Body of pancreas (tissue), 4 donors: ENCODE data around the gene PRR5L. TPM values are rescaled to one million over a fixed set of nuclear protein-coding genes. Genes with fewer than 3 reads are reported as not detected.

ENCODE experiments used
- ATAC-seq: fragments of 150-250 bp; one replicate; pipeline ENCODE4 v1.9.1; 2016
- DNase-seq, 4 donors: peaks; one replicate each; pipeline ENCODE4 v3.0.0-alpha.2; 2019
- H3K27ac ChIP-seq, 4 donors: fragments of 200-600 bp; sonication (generic); 1 replicate in 3 of 4; 2 replicates in 1 of 4; pipeline versions ENCODE4 v1.5.1 to v1.6.1; 2016 to 2019; ENCODE audit warnings: mild to moderate bottlenecking in 1 of 4, mixed read lengths in 1 of 4, moderate library complexity in 1 of 4
- H3K27me3 ChIP-seq, 2 donors: fragments of 200-600 bp; sonication (generic); one replicate each; pipeline ENCODE4 v1.6.0; 2016; ENCODE audit warnings: mild to moderate bottlenecking in 1 of 2
- H3K36me3 ChIP-seq, 2 donors: fragments of 200-600 bp; sonication (generic); replicated peaks in 1 of 2; 2 replicates each; pipeline ENCODE4 v1.5.1; 2016; ENCODE audit warnings: low read depth in 2 of 2; ENCODE audit not compliant: insufficient read depth in 1 of 2
- H3K4me1 ChIP-seq: fragments of 200-600 bp; sonication (generic); one replicate; pipeline ENCODE4 v1.6.0; 2016
- H3K4me3 ChIP-seq, 2 donors: fragments of 200-600 bp; sonication (generic); 1 replicate in 1 of 2; 2 replicates in 1 of 2; pipeline ENCODE4 v1.5.1; 2016 to 2019
- H3K9me3 ChIP-seq, 3 donors: fragments of 200-600 bp; sonication (generic); 1 replicate in 2 of 3; 2 replicates in 1 of 3; pipeline ENCODE4 v1.5.1; 2016
- POLR2A ChIP-seq, 3 donors: fragments of 450-650 bp; IDR thresholded peaks; one replicate each; pipeline ENCODE4 v1.6.1; 2016; ENCODE audit warnings: antibody characterized with exemption in 3 of 3, mild to moderate bottlenecking in 2 of 3
- WGBS, 2 donors: methylation state at CpG; one replicate each; pipeline ENCODE4 v1.1.5; 2017; 5-methylcytosine and 5-hydroxymethylcytosine counted together
- intact Hi-C: fragments of 100-400 bp; cut with DNase I; formaldehyde crosslinking; loops from one replicate; pipeline ENCODE4 v1.15.1; 2023
- total RNA-seq, 2 donors: library from RNA; depleted of rRNA; stranded (reverse); fragments of >200 nt; gene quantifications; one replicate each; pipeline ENCODE4 v1.1.0, GENCODE V29; 2016
- TF ChIP-seq, protein P1 (sequence below), 7 experiments: fragments of 450-650 bp in 4 of 7; fragments of 200-600 bp in 3 of 7; sonication (generic) in 3 of 7; IDR thresholded peaks; one replicate each; pipeline ENCODE4 v1.5.1; 2016 to 2019; ENCODE audit warnings: antibody characterized with exemption in 7 of 7

Gene PRR5L
- total RNA-seq, 2 donors from 2014 or later: 2.6 to 3.0 TPM

DNA sequence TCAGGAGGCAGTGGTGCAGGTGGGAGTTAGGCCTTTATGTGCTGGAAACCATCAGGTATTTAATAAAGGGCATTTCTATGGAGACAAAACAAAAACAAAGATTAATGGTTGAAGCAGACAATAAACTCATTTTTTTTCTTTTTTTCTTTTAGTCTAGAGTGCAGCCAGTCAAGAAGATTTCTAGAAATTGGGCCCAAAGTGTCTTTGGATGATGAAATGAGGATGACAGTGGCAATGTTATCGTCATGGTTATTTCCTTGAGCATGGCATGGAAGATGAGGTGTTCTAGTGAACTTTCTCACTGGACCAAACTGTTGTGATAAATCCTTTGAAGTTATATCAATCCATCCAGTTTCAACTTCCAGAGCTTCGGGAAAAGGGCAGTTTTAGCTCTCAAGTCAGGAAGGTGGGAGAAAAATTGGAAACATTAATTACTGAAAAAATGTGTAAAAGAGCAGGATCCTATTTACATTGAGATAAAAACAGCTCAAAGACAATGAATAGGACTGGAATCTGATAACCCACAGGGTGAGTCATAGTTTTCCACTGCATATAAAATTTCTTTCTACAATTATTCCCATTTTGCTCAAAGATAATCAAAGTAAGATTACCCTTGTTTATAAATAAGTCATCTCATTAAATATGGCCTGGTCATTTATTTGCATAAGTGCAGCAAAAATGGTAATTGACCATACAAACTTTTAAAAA is 33.0 kb downstream of the PRR5L start:
- DNase-seq: no peak
- H3K27ac ChIP-seq: no peak overlapping the region
- H3K4me3 ChIP-seq: no peak overlapping the region
- H3K9me3 ChIP-seq: no peaks in the 10 kb centered on the region
- no peaks in the 10 kb centered on the region for H3K27me3 ChIP-seq
- no peaks in the 10 kb centered on the region for H3K36me3 ChIP-seq
- ATAC-seq: no peak
- intact Hi-C loops: no loop called here
- 51 to 74% methylated on average over 2 of the region's 2 CpGs for WGBS, 2 donors
- no peaks in the 10 kb centered on the region for H3K4me1 ChIP-seq
- no peak for TF ChIP-seq POLR2A (IDR thresholded peaks at IDR 0.05)
- TF ChIP-seq, protein P1, sequence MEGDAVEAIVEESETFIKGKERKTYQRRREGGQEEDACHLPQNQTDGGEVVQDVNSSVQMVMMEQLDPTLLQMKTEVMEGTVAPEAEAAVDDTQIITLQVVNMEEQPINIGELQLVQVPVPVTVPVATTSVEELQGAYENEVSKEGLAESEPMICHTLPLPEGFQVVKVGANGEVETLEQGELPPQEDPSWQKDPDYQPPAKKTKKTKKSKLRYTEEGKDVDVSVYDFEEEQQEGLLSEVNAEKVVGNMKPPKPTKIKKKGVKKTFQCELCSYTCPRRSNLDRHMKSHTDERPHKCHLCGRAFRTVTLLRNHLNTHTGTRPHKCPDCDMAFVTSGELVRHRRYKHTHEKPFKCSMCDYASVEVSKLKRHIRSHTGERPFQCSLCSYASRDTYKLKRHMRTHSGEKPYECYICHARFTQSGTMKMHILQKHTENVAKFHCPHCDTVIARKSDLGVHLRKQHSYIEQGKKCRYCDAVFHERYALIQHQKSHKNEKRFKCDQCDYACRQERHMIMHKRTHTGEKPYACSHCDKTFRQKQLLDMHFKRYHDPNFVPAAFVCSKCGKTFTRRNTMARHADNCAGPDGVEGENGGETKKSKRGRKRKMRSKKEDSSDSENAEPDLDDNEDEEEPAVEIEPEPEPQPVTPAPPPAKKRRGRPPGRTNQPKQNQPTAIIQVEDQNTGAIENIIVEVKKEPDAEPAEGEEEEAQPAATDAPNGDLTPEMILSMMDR (IDR thresholded peaks at IDR 0.05): no peak

DNA sequence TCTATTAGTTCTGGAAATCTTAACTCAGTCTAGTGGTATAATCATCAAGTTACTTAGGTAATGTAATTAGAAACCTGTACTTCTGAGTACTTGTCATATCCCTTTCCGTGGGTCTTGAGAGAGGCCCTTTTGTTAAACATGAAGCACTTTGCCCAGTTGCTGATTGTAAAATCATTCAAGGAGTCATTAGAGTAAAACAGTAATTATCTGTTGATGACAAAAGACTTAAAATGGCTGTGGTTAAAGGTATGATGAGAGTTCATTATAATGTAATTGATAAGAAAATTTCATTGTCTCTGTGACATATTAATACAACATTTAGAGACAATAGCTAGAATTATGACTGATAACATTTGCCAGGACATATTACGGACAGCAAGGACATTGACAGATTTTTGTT is 34.3 kb downstream of the PRR5L start:
- DNase-seq (no peak), ATAC-seq (no peak)
- H3K36me3 ChIP-seq: no peaks in the 10 kb centered on the region
- 79 to 90% methylated on average over 2 of the region's 2 CpGs for WGBS, 2 donors
- no peak overlapping the region for H3K27ac ChIP-seq
- no peak overlapping the region for H3K4me3 ChIP-seq
- TF ChIP-seq, protein P1 (IDR thresholded peaks at IDR 0.05): no peak
- TF ChIP-seq POLR2A (IDR thresholded peaks at IDR 0.05): no peak
- no peaks in the 10 kb centered on the region for H3K27me3 ChIP-seq
- no peaks in the 10 kb centered on the region for H3K9me3 ChIP-seq
- intact Hi-C loops: no loop called here
- H3K4me1 ChIP-seq: no peaks in the 10 kb centered on the region

DNA sequence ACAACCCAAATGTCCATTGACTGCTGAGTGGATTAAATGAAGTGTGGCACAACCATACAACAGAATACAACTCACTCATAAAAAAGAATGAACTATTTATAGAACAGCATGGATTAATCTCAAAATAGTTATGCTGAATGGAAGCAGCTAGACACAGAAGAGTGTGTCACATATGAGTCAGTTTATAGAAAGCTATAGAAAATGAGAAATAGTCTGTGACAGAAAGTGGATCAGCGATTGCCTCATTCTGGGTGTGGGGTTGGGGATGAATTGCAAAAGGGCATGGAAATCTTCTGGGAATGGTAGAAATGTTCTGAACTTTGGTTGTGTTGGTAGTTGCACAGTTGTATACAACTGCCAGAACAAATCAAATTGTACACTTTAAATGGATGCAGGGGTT is 37.4 kb downstream of the PRR5L start:
- no peak for TF ChIP-seq POLR2A (IDR thresholded peaks at IDR 0.05)
- TF ChIP-seq, protein P1 (IDR thresholded peaks at IDR 0.05): no peak
- ATAC-seq: no peak
- Histone ChIP-seq H3K4me1 (no peaks in the 10 kb centered on the region), H3K27me3 (no peaks in the 10 kb centered on the region), H3K36me3 (no peaks in the 10 kb centered on the region), H3K27ac (no peak overlapping the region), H3K4me3 (no peak overlapping the region), H3K9me3 (no peaks in the 10 kb centered on the region)
- intact Hi-C loops: no loop called here
- DNase-seq: no peak
- WGBS, 2 donors: 86 to 93% methylated on average over 1 of the region's 1 CpG

DNA sequence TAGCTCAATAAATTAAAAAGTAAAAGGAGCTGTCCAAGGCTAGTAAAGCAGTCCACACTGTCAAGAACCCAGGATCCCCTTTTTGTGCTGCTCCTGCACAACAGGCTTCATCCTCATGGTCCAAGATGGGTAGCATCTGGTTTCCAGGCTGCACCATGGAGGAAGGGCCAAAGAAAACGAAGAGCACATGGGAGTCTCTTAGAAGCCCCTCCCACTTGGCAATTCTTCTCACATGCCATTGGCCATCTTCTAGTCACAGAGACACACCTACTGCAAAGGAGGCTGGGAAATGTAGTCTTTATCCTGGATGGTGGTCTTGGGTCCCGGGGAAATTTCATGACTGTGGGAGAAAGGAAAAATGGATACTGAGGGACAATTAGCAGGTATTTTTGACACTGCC is 37.8 kb downstream of the PRR5L start:
- Histone ChIP-seq H3K27me3 (no peaks in the 10 kb centered on the region), H3K36me3 (no peaks in the 10 kb centered on the region), H3K27ac (no peak overlapping the region), H3K4me3 (no peak overlapping the region), H3K9me3 (no peaks in the 10 kb centered on the region), H3K4me1 (no peaks in the 10 kb centered on the region)
- no peak for TF ChIP-seq POLR2A (IDR thresholded peaks at IDR 0.05)
- TF ChIP-seq, protein P1 (IDR thresholded peaks at IDR 0.05): no peak
- DNase-seq (peak in 1 of 4 donors; percentile 5), ATAC-seq (no peak)
- 57 to 75% methylated on average over 2 of the region's 2 CpGs for WGBS, 2 donors
- intact Hi-C loops: no loop called here

DNA sequence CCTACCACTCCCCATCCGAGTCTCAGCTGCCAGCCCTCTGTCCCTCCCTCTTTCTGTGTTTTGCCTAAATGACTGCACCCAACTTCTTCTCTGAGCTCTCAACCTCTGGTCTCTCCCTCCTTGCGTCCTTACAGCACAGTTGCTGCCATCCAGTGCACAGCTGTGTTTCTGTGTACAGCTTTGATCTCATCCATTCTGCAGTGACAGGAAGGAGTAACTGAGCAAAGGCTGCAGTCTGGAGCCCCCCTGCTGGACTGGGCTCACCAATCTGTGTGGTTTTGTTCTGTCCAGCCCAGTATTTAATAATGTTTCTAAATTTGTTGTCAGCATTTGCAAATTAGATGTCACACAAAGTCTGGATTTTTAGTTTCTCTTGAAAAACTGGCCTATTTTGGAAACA is 43.8 kb downstream of the PRR5L start:
- peaks cover 6% of the 10 kb centered on the region for H3K4me1 ChIP-seq
- no peaks in the 10 kb centered on the region for H3K27me3 ChIP-seq
- no peak overlapping the region for H3K27ac ChIP-seq
- intact Hi-C loops: no loop called here
- DNase-seq (no peak), ATAC-seq (no peak)
- no peaks in the 10 kb centered on the region for H3K36me3 ChIP-seq
- no peak overlapping the region for H3K4me3 ChIP-seq
- H3K9me3 ChIP-seq: no peaks in the 10 kb centered on the region
- TF ChIP-seq POLR2A (IDR thresholded peaks at IDR 0.05): no peak
- TF ChIP-seq, protein P1 (IDR thresholded peaks at IDR 0.05): no peak
- 86 to 93% methylated on average over 2 of the region's 2 CpGs for WGBS, 2 donors
